Mucosa of gallbladder (tissue), 1 donor: ENCODE data around the gene MPHOSPH10. TPM values are rescaled to one million over a fixed set of nuclear protein-coding genes. Genes with fewer than 3 reads are reported as not detected.
"Not testable (repeated sequence)": the region's sequence is repeated elsewhere in the genome, so short reads cannot be mapped to it uniquely, and the experiment has no call there.

Experiments used
- DNase-seq: peaks from one replicate; pipeline ENCODE4 v3.0.0-alpha.2; 2020; ENCODE audit warnings: low spot score
- total RNA-seq: library from RNA; stranded (reverse); gene quantifications from one replicate; pipeline ENCODE4 v1.2.1, GENCODE V29; 2021
- donor health status: DM: no; HTN: no; CAD: no.

MPHOSPH10 gene, protein sequence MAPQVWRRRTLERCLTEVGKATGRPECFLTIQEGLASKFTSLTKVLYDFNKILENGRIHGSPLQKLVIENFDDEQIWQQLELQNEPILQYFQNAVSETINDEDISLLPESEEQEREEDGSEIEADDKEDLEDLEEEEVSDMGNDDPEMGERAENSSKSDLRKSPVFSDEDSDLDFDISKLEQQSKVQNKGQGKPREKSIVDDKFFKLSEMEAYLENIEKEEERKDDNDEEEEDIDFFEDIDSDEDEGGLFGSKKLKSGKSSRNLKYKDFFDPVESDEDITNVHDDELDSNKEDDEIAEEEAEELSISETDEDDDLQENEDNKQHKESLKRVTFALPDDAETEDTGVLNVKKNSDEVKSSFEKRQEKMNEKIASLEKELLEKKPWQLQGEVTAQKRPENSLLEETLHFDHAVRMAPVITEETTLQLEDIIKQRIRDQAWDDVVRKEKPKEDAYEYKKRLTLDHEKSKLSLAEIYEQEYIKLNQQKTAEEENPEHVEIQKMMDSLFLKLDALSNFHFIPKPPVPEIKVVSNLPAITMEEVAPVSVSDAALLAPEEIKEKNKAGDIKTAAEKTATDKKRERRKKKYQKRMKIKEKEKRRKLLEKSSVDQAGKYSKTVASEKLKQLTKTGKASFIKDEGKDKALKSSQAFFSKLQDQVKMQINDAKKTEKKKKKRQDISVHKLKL
- 31.4 TPM for total RNA-seq

DNA sequence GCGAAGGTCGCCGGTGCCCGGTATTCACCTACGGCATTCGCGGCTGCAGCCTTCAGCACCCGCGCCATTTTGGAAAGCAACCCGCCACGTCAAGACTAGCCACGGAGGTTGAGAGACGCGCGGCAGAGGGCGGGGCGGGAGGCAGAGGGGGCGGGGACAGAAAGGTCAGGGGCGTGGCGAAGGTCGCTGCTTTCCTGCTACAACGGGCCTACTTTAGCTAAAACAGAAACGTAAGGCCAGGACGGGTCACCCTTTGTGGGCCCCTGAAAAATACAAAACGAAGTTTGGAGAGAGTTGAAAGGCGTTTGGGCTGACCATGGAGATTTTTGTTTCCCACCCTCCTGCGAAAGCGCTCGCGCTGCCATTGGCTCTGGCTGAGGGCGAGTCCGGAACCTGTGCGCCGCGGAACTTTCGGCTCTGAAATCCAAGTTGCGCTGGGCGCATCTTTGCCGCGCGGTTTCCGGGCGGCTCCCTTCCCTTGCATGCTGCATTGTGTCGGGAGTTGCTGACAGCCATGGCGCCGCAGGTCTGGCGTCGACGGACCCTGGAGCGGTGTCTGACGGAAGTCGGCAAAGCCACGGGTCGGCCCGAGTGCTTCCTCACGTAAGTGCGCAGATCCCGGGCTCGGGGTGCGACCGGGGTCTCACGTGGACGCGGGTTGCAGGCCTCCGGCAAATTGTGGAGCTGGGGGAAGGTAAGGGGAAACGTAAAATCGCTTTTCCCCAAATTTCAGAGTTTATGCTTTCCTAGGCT is at the start of gene MPHOSPH10, which contains the start of gene MCEE:
Gene MPHOSPH10, plus strand, starts transcription at position 483 of the 753 bp plus-strand sequence. Its CDS starts 32 bp downstream, at position 515.
Gene MCEE, minus strand, starts transcription at position 78 of the 753 bp plus-strand sequence. Its CDS starts 10 bp downstream, at position 68.
- peak; percentile 91 for DNase-seq

- no peak for DNase-seq
Observed at GRCh38 chr2:71082402-71083252, 47.8 kb upstream of the MPHOSPH10 start.

DNA sequence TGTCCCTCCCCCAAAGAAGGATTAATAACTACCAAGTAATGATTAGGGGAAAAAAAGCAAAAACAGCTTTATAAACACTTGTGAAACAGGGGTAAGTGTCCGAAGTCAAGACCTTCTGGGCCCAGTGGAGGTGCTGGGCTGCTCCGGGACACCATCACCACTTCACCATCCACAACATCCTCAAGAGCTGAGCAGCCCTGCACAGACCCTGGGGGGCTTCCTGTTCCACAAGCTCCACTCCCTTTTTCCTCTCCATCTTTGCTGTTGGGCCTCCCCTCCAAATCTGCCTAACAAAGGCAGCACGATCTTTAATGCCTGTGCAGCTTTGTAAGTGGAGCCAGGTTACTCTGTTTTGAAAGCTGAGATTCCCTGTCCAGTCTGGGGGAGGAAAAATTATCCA is 47.1 kb upstream of the MPHOSPH10 start:
- DNase-seq = not testable (repeated sequence)

- DNase-seq = not testable (repeated sequence)
Observed at GRCh38 chr2:71083752-71084312, 46.6 kb upstream of the MPHOSPH10 start.

GRCh38 chr2:71085325-71086003 is 45.0 kb upstream of the MPHOSPH10 start:
- not testable (repeated sequence) for DNase-seq

DNA sequence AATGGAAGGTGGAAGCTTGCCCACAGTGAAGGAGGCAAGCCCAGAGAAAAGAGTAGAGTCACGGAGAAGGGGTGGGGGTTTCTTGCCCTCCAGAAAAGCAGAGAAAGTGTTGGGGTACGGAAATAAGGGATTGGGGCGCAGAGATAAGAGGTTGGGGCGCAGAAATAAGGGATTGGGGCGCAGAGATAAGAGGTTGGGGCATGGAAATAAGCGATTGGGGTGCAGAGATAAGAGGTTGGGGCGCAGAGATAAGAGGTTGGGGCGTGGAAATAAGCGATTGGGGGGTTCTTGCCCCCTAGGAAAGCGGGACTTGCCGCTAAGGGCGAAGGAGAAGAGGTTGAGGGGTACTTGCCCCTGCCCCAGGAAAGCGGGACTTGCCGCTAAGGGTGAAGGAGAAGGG is 41.0 kb upstream of the MPHOSPH10 start:
- DNase-seq = not testable (repeated sequence)

DNA sequence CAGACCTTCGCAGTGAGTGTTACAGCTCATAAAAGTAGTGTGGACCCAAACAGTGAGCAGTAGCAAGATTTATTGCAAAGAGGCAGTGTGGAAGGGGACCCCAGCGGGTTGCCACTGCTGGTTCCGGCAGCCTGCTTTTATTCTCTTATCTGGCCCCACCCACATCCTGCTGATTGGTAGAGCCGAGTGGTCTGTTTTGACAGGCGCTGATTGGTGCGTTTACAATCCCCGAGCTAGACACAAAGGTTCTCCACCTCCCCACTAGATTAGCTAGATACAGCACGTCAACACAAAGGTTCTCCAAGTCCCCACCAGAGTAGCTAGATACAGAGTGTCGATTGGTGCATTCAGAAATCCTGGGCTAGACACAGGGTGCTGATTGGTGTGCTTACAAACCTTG is 38.6 kb upstream of the MPHOSPH10 start:
- not testable (repeated sequence) for DNase-seq

GRCh38 chr2:71092491-71093260 is 37.8 kb upstream of the MPHOSPH10 start:
- DNase-seq = not testable (repeated sequence)

DNA sequence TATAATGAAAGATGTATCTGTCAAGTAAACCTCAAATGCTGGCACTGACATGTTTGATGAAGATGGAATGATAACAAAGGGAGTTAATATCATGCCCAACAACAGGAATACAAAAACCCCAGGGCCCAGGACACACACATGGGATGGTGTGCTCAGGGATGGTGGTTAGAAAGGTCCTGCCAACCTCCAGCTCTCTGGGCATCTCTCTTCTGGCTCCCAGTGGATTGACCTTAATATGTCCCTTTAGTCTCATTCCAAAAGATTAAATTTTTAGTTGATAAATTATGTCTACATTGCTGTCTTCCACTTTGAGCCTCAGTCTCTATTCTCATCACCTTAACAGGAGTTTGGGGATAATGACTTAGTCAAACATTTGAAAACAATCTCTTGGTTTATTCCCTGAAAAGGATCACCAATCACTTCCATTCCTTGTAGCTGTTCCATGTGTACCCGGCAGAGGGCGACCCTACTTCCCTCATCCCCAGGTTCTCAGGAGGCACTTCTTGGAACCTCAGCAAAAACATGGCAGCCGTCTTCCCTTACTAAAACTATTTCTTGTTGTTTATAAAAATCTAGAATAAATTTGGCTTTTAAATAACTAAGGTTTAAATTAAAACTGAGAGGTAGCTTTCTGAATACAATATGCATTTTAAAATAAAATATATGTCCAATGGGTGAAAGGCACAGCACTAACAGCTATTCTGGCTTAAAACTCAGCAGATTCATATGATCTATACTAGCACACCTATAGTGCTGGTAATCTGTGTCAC is 30.1 kb upstream of the MPHOSPH10 start:
- DNase-seq = peak; percentile 58

DNA sequence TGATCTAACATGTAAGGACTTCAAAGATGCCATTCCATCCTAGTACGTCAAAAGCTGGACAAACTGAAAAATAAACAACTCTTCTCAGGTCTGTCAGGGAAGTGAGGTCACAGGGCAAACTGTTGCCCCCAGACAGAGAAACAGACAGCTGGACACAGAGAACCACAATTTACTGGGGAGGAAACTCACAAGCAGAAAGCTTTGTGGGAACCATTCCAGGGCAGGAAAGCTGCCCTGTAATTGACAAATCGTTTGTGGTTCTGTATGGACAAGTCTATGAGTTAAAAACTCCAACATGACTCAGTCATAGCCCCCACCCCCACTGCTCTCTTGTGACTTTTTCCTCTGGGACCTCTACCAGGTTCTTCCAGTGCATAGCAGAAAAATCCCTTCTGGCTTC is 28.8 kb upstream of the MPHOSPH10 start:
- no peak for DNase-seq

- no peak for DNase-seq
Observed at GRCh38 chr2:71102981-71103681, 27.3 kb upstream of the MPHOSPH10 start.

GRCh38 chr2:71103809-71104208 is 26.6 kb upstream of the MPHOSPH10 start:
- no peak for DNase-seq

- not testable (repeated sequence) for DNase-seq
Observed at GRCh38 chr2:71106463-71106862, 24.0 kb upstream of the MPHOSPH10 start.

GRCh38 chr2:71108091-71108490 is 22.3 kb upstream of the MPHOSPH10 start:
- no peak for DNase-seq

- no peak for DNase-seq
Observed at GRCh38 chr2:71113843-71114242, 16.6 kb upstream of the MPHOSPH10 start.

- DNase-seq = no peak
Observed at GRCh38 chr2:71117063-71117462, 13.4 kb upstream of the MPHOSPH10 start.

- DNase-seq = no peak
Observed at GRCh38 chr2:71120195-71120594, 10.2 kb upstream of the MPHOSPH10 start.

DNA sequence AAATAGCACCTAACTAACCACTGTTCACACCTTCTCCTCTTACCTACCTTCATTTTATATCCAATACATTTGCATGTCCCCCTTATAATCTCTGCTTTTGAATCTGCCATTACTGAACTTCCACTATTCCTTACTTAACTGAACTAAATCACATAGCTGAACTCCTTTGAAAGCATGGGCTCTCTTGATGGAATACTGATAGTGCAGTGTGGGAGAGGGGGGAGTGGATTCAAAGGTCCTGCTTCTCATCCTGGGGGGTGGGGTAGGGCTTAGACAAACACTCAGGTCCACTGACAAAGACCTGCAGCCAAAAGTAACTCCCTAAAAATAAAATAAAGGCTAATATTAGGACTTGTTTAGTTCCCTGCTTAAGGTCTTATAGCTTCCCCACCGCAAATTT is 9.0 kb upstream of the MPHOSPH10 start:
- no peak for DNase-seq
